Measurements from ENCODE around the gene ARHGAP26. TPM values are rescaled to one million over a fixed set of nuclear protein-coding genes. Genes with fewer than 3 reads are reported as not detected.

ARHGAP26 gene
- total RNA-seq, 4 donors from 2014 or later, result 22.3 to 40.7 (median 28.2) TPM

GRCh38 chr5:143216211-143216610 lies 446.0 kb downstream of the ARHGAP26 start:
- intact Hi-C loops (cut with DNase I), result no loop called here
- WGBS, result 83% methylated on average over 9 of the region's 9 CpGs

GRCh38 chr5:143217065-143217803 lies 447.1 kb downstream of the ARHGAP26 start:
- Histone ChIP-seq H3K27ac (replicated peaks in 1 of 4) (no peak overlapping the region), H3K4me1 (peaks cover 29 to 33% (median 31%) of the 10 kb centered on the region in 4 donors), H3K9me3 (no peaks in the 10 kb centered on the region), H3K27me3 (no peaks in the 10 kb centered on the region), H3K36me3 (peaks cover 0 to 34% (median 20%) of the 10 kb centered on the region in 4 donors), H3K4me3 (no peak overlapping the region)
- WGBS, result 80% methylated on average over 10 of the region's 10 CpGs
- TF ChIP-seq POLR2A (IDR thresholded peaks at IDR 0.05; ENCODE audit: low read depth), result no peak
- no peak for TF ChIP-seq CTCF (IDR thresholded peaks at IDR 0.05)
- TF ChIP-seq EP300 (IDR thresholded peaks at IDR 0.05), result no peak
- TF ChIP-seq POLR2AphosphoS5 (IDR thresholded peaks at IDR 0.05), result no peak
- intact Hi-C loops (cut with DNase I), result no loop called here
- DNase-seq (ENCODE audit: extremely low spot score), result no peak

More at GRCh38 chr5:143216211-143216610, 446.0 kb downstream of the ARHGAP26 start:
- Histone ChIP-seq H3K27ac (replicated peaks in 1 of 4) (no peak overlapping the region), H3K4me3 (no peak overlapping the region), H3K27me3 (no peaks in the 10 kb centered on the region), H3K9me3 (no peaks in the 10 kb centered on the region), H3K36me3 (peaks cover 0 to 34% (median 20%) of the 10 kb centered on the region in 4 donors), H3K4me1 (peaks cover 30 to 37% (median 34%) of the 10 kb centered on the region in 4 donors)
- DNase-seq (ENCODE audit: extremely low spot score), result no peak
- TF ChIP-seq POLR2AphosphoS5 (IDR thresholded peaks at IDR 0.05) (no peak), EP300 (IDR thresholded peaks at IDR 0.05) (no peak), POLR2A (IDR thresholded peaks at IDR 0.05; ENCODE audit: low read depth) (no peak), CTCF (IDR thresholded peaks at IDR 0.05) (no peak)

- Histone ChIP-seq H3K4me1 (peaks cover 26 to 33% (median 31%) of the 10 kb centered on the region in 4 donors), H3K27me3 (no peaks in the 10 kb centered on the region), H3K4me3 (no peak overlapping the region), H3K36me3 (peaks cover 0 to 39% (median 20%) of the 10 kb centered on the region in 4 donors), H3K27ac (replicated peaks in 1 of 4) (no peak overlapping the region), H3K9me3 (no peaks in the 10 kb centered on the region)
- TF ChIP-seq POLR2AphosphoS5 (IDR thresholded peaks at IDR 0.05) (no peak), EP300 (IDR thresholded peaks at IDR 0.05) (no peak), POLR2A (IDR thresholded peaks at IDR 0.05; ENCODE audit: low read depth) (no peak), CTCF (IDR thresholded peaks at IDR 0.05) (no peak)
- intact Hi-C loops (cut with DNase I), result no loop called here
- 98% methylated on average over 2 of the region's 2 CpGs for WGBS
- DNase-seq (ENCODE audit: extremely low spot score), result no peak
Observed at GRCh38 chr5:143217804-143218160, 447.6 kb downstream of the ARHGAP26 start.

GRCh38 chr5:143218517-143219170 lies 448.5 kb downstream of the ARHGAP26 start:
- Histone ChIP-seq H3K4me1 (peaks cover 17 to 30% (median 28%) of the 10 kb centered on the region in 4 donors), H3K9me3 (no peaks in the 10 kb centered on the region), H3K36me3 (peaks cover 0 to 48% (median 26%) of the 10 kb centered on the region in 4 donors), H3K27ac (replicated peaks in 1 of 4) (no peak overlapping the region), H3K27me3 (no peaks in the 10 kb centered on the region), H3K4me3 (no peak overlapping the region)
- intact Hi-C loops (cut with DNase I), result no loop called here
- 93% methylated on average over 4 of the region's 4 CpGs for WGBS
- DNase-seq (ENCODE audit: extremely low spot score), result no peak
- no peak for TF ChIP-seq POLR2AphosphoS5 (IDR thresholded peaks at IDR 0.05)
- TF ChIP-seq POLR2A (IDR thresholded peaks at IDR 0.05; ENCODE audit: low read depth), result no peak
- TF ChIP-seq CTCF (IDR thresholded peaks at IDR 0.05), result no peak
- no peak for TF ChIP-seq EP300 (IDR thresholded peaks at IDR 0.05)
